HG03066 (cell line): Measurements from ENCODE around the gene MYO19.
"Not testable (repeated sequence)": the region's sequence is repeated elsewhere in the genome, so short reads cannot be mapped to it uniquely, and the experiment has no call there.

Experiments used
- ATAC-seq: cut with Tn5 transposase; IDR thresholded peaks from one replicate; pipeline ENCODE4 v1.9.1; 2021; ENCODE audit warnings: low read depth; ENCODE audit not compliant: unreplicated experiment

MYO19 gene

GRCh38 chr17:36501351-36501750, 33.3 kb downstream of the MYO19 start:
- no peak for ATAC-seq

GRCh38 chr17:36500745-36501225, 33.9 kb downstream of the MYO19 start:
- no peak for ATAC-seq

DNA sequence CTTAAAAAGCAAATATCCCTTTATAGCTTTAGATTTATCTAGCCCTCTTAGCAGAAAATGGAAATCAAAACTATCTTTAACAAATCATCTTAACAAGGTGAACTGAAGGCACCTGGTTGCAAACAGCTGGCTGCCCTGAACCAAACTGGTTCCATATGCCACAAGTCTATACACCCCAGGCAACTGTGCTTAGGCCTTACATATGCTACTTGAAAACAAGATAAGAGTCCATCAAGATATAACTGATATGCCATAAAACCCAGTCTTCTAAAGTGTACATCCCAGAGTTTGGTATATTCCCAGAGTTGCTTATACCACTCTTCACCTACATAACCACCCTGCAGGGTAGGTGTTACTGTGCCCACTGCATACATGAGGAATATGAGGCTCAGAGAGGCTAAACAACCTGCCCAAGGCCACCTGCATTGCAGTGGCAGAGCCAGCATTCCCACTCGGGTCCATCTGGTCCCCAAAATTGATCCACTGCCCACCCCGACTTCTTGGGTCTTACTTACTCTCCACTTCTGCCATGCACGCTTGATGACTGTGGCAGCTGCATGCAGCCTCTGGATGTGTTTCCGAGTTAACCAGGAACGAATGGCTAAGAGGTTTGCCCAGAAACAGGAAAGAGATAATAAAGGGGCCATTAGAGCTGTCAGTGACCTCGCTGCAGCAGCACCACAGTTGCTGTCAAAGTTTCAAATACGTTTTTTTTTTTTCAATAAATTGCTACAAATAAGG, 35.9 kb downstream of the MYO19 start:
- no peak for ATAC-seq

GRCh38 chr17:36498155-36498554, 36.5 kb downstream of the MYO19 start:
- no peak for ATAC-seq

DNA sequence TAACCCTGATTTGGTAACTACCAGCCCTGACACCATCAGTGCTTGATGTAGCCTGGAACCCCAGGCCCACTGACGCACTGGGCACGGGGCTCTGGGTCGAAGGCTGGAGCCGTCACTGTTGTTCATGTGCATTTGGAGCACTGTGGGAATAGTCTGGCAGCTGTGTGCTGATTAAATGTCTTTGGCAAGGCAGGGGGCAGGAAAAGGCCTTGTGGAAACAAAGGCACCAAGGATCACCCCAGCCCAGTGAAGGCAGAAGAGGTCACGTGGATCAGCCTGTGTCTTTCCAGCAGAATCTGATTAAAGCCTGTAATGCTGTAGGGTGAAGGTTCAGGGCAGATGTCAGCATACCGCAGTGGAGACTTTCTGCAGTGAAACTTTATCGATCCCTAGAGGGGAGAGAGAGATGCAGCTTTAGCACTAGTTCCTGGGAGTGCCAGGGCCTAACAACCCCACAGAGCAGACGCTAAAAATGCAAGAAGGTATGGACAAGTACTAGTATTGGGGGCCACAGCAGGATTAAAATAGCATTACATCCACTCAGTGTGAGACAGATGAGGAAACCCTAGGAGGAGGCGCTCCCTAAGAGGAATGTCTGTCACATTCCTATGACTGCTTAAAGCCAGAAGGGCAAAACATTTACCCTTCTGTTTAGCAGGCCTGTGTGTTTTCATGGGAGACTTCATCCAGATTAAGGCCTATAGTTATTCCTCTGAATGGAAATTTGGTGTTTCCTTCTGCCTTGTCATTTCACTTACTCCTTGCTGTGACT, 38.5 kb downstream of the MYO19 start:
- no peak for ATAC-seq

- no peak for ATAC-seq
Observed at GRCh38 chr17:36495076-36495578, 39.5 kb downstream of the MYO19 start.

DNA sequence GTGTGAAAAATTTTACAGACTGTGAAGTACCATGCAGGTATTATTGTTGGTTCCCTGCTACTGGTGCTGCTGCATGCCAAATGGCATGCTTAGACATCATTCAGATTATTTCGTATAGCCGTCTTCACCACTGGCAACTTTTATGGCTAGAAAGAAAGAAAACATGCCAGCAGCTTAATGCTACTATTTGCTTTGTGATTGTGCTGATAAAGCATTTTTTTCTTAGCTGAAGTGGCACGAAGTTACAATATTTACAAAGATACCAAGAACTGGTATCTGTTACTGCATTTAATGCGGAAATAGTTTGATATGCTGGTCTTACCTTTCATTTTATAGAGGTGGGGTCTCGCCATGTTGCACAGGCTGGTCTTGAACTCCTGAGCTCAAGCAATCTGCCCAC, 40.0 kb downstream of the MYO19 start:
- no peak for ATAC-seq

DNA sequence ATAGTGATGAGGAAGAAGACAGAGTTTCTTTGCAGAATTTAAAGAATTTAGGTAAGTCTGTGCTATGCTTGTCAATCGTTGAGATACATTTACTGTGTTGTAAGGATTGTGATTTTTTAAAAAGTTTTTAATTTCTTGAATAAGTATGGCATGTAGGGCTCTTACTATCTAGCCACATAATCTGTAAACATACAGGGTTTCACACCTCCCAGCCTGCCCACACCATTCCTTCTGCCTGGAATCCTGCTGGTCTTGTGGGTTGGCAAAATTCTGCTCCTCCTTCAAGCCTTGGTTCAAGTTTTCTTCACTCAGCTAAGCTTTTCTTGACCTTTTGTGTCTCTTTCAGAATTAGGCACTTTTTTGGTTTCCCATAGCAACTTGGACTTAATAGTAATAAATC, 40.7 kb downstream of the MYO19 start:
- no peak for ATAC-seq

DNA sequence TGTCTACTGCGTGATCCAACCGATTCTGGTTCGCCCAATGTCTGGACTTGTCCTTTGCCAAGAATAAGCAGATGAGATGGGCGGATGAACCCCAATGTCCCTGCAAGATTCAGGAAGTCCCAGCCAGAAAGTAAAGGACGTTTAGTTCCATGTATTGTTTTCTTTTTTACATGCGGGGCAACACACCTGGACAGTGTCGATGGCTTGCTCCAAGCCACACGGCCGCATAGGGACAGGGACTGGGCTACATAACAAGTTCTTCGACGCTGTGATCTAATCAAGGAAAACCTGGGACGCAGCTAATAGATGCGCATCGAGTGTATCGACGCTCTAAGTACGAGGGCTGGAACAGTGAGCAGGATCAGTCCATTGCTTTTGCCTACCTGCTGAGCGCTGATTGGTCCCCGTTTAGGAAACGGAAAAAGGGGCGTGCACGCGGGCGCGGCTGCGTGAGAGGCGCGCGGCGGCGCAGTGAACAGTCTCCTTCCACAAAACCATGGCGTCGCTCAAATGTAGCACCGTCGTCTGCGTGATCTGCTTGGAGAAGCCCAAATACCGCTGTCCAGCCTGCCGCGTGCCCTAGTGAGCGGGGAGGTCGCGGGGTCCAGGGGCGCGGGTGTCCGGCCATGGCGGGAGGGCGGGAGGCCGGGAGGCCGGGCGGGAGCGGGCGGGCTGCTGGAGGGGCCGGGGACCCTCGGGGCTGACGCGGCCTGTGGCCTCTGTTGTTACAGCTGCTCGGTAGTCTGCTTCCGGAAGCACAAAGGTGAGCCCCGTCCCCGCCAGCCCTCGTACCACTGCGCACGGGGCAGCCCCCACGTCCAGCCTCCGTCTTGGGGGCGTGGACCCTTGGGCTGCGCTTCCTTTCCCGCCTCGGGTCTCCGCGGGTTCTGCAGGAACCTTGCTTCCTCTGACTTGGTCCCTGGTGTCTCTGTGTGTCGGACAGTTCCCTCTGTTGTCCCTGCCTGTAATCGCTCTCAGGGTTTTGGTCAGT, 48.2 kb downstream of the MYO19 start, which contains the start of gene ZNHIT3:
TSS of gene ZNHIT3 (plus strand) at position 478 of the 991 bp plus-strand sequence. CDS start at position 497, 19 bp downstream.
- peak; percentile 92 for ATAC-seq

- peak; percentile 8 for ATAC-seq
Observed at GRCh38 chr17:36485805-36486203, 48.9 kb downstream of the MYO19 start.

DNA sequence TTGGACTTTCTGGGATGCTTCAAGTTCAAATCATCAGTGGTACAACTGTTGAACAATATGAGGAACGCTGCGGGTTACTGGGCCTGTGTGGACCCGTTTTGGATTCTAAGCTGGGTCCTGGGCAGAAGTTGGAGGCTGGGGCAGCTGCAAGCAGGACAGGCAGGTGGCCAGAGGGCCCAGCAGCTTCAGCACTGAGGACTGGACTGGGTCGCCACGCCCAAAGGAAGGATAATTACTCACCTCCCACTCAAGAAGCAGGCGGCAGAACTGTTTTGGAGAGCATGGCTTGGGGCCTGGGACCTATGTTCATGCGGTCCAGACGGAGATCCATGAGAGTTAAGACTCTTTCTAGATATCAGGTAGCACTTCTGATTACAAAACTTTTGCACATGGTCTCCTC, 49.6 kb downstream of the MYO19 start:
- ATAC-seq: no peak

- not testable (repeated sequence) for ATAC-seq
Observed at GRCh38 chr17:36484021-36484420, 50.6 kb downstream of the MYO19 start.

DNA sequence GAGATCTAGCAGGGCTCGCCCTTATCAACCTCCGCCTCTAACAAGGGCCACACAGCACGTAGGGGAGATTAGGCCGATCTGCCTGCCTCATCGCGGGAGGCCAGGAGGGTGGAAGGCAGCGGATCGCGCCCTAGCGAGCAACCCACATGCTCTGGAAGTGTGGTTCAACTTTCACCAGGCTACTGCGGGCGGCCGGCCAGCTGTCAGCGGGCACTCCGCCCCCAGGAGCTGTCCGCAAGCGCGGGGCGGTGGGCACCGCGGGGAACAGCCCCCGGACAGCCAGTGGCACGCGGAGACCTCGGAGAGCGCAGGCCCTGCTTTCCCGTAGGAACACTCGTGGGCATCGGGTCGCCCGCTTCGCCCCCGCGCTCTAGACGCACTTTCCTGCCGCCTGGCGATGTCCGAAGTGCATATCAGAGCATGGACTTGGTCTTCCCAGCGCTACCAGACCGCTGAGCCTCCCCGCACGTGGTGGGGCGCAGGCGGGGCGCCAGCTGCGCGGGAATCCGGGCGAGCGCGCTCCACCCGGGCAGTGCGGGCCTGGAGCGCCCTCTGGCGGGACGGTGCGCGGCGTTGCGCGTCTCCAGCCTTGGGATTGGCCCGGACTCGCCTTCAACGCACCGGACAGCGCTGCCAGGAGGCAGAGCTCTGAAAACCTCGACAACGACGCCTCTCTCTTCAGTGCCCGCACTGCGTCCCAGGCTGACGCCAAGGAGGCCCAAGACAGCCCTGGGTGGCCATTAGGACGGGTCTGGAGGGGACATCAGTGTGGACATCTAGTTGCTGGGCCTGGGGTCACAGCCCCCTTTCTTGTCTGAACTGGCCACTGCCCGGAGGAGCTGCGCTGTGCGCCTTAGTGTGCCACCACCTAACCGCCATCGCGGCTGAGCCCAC, 51.8 kb downstream of the MYO19 start:
- no peak for ATAC-seq

- ATAC-seq: no peak
Observed at GRCh38 chr17:36481829-36482228, 52.8 kb downstream of the MYO19 start.

DNA sequence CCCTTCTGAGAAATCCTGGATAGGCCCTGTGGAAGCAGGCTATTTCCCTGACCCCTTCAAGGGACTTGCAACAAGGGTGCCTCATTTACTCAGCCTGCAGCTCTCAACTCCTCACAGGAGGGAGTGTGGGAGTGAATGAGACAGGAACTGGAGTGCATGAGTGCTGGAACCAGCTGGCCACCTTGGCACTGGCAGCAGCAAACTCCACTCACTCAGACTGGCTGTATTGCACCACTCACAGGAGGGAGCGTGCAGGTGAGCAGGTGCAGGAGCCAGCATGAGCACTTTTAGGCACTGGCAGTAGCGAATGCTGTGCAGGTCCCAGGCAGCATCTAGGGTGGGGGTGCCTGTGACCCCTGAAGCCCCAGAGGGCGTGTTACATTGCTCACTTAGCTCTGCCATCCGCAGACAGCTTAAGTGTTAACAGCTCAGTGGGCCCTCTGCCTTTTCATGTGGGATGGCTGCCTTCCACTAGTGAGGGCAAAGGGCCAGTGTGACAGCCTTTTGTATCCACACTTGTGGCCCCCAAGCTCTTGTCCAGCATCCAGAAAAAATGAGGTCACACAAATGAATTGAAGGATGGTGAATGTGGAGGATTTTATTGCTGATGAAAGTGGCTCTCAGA, 59.2 kb downstream of the MYO19 start:
- no peak for ATAC-seq

GRCh38 chr17:36474571-36474970, 60.1 kb downstream of the MYO19 start:
- no peak for ATAC-seq

GRCh38 chr17:36470499-36470898, 64.2 kb downstream of the MYO19 start:
- no peak for ATAC-seq

DNA sequence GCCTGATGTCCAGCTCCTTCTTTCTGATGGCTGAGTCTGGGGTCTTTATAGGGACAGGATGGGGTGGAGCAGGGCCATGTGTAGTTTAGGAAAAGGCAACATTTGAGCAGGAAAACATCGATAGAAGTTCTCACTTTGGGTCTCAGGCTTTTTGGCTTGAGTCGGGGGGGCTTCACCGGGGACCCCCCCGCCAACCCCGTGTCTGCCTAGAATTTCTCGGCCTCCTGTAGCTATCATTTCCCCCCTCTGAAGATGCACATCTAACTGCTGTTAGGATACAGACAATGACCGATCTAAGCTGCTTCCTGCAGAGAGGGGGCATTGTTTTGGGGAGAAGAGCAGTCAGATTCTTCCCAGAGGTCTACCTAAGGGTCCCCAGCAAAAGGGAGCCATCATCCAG, 64.9 kb downstream of the MYO19 start:
- no peak for ATAC-seq
